K562 (cell line): Measurements from ENCODE around the gene VAMP8. TPM values are rescaled to one million over a fixed set of nuclear protein-coding genes. Genes with fewer than 3 reads are reported as not detected.

Experiments
- CREBBP ChIP-seq: IDR thresholded peaks from one replicate; pipeline ENCODE4 v1.6.1; 2012; ENCODE audit warnings: low read depth, mild to moderate bottlenecking, control low read depth, inconsistent platforms, low read length
- CREM ChIP-seq: IDR thresholded peaks from 2 replicates; pipeline ENCODE4 v1.6.1; 2014; ENCODE audit warnings: antibody characterized with exemption, low read depth
- ETV6 ChIP-seq, 3 experiments: fragments of 150-350 bp in 1 of 3; sonication (generic) in 1 of 3; formaldehyde crosslinking in 1 of 3; IDR thresholded peaks; 2 replicates each; pipeline versions ENCODE4 v1.6.1 to v1.8.0; 2014 to 2022; ENCODE audit warnings: borderline replicate concordance in 2 of 3, low read depth in 2 of 3, antibody characterized with exemption in 1 of 3, low read length in 1 of 3, mild to moderate bottlenecking in 1 of 3, missing genetic modification reagents in 1 of 3
- HNRNPL ChIP-seq: fragments of 200-400 bp; formaldehyde crosslinking; IDR thresholded peaks from 2 replicates; pipeline ENCODE4 v1.6.1; 2017; ENCODE audit warnings: low read depth, mild to moderate bottlenecking, low read length
- IFI16 ChIP-seq: fragments of 250-450 bp; sonication (Bioruptor Pico); IDR thresholded peaks from 2 replicates; pipeline ENCODE4 v2.1.2; 2022; ENCODE audit warnings: mild to moderate bottlenecking, inconsistent platforms
- KLF16 ChIP-seq: IDR thresholded peaks from 2 replicates; pipeline ENCODE4 v1.6.1; 2016; ENCODE audit warnings: antibody characterized with exemption
- NCOA4 ChIP-seq: fragments of 450-650 bp; IDR thresholded peaks from 2 replicates; pipeline ENCODE4 v1.6.1; 2018; ENCODE audit warnings: mild to moderate bottlenecking; ENCODE audit not compliant: partially characterized antibody
- NR2F6 ChIP-seq: fragments of 450-650 bp; formaldehyde crosslinking; IDR thresholded peaks from 2 replicates; pipeline ENCODE4 v1.4.0; 2020; ENCODE audit warnings: mild to moderate bottlenecking
- PHTF2 ChIP-seq: fragments of 250-450 bp; sonication (Bioruptor Pico); IDR thresholded peaks from 2 replicates; pipeline ENCODE4 v1.5.0; 2021; ENCODE audit warnings: mild to moderate bottlenecking
- POLR3G ChIP-seq: IDR thresholded peaks from 2 replicates; pipeline ENCODE4 v1.6.1; 2011; ENCODE audit not compliant: insufficient read length, insufficient replicate concordance; ENCODE audit errors: extremely low read depth
- RUNX1 ChIP-seq: sonication (generic); IDR thresholded peaks from 2 replicates; pipeline ENCODE4 v1.6.1; 2016; ENCODE audit warnings: antibody characterized with exemption, low read depth
- SAP30 ChIP-seq: fragments of 200-600 bp; sonication (generic); IDR thresholded peaks from 2 replicates; pipeline ENCODE4 v1.6.1; 2012; ENCODE audit warnings: borderline replicate concordance, low read depth, mild to moderate bottlenecking, moderate library complexity, low read length, control low read depth, inconsistent platforms; ENCODE audit not compliant: insufficient read depth, poor library complexity, severe bottlenecking
- SNIP1 ChIP-seq: fragments of 450-650 bp; IDR thresholded peaks from 2 replicates; pipeline ENCODE4 v1.7.1; 2017; ENCODE audit warnings: low read depth, mild to moderate bottlenecking
- SPI1 ChIP-seq: IDR thresholded peaks from 2 replicates; pipeline ENCODE4 v1.6.1; 2011; ENCODE audit warnings: low read depth, low read length, control low read depth, borderline replicate concordance
- ZFP36 ChIP-seq: fragments of 150-350 bp; IDR thresholded peaks from 2 replicates; pipeline ENCODE4 v1.6.1; 2018; ENCODE audit warnings: low read length, low read depth; ENCODE audit not compliant: partially characterized antibody
- ZNF175 ChIP-seq: fragments of 200-800 bp; sonication (Bioruptor generic); IDR thresholded peaks from 2 replicates; pipeline ENCODE4 v1.6.1; 2016; ENCODE audit warnings: low read depth, mild to moderate bottlenecking, missing genetic modification characterization, missing compliant biosample characterization
- ZNF347 ChIP-seq: fragments of 450-650 bp; formaldehyde crosslinking; IDR thresholded peaks from 2 replicates; pipeline ENCODE4 v1.4.0; 2020; ENCODE audit warnings: low read depth, mild to moderate bottlenecking, moderate library complexity
- polyA plus RNA-seq, 8 experiments: library from polyadenylated mRNA; depleted of rRNA in 4 of 8; stranded (reverse) in 5 of 8; unstranded in 3 of 8; fragments of >200 nt; fragmentation: Nextera tagmentation in 2 of 8; fragmentation: Illumina TruSeq in 1 of 8; extraction: Ambion mirVana in 2 of 8; extraction: Trizol in 1 of 8; gene quantifications; 2 replicates each; pipeline versions ENCODE4 v1.2.1 to v1.2.3, GENCODE V29; 2011 to 2014; ENCODE audit warnings: inconsistent platforms in 1 of 8, missing spikeins in 1 of 8
- total RNA-seq, 7 experiments: library from RNA; depleted of rRNA in 6 of 7; stranded (reverse); fragments of >200 nt in 6 of 7; fragmentation: Illumina TruSeq in 2 of 7; extraction: Trizol in 2 of 7; gene quantifications; 2 replicates each; pipeline versions ENCODE4 v1.2.1 to v1.2.3, GENCODE V29; 2011 to 2021; ENCODE audit warnings: low replicate concordance in 1 of 7
- TF ChIP-seq, protein P1 (sequence below): fragments of 250-450 bp; sonication (Bioruptor Pico); IDR thresholded peaks from 2 replicates; pipeline ENCODE4 v1.4.0; 2020
- TF ChIP-seq, protein P2 (sequence below): fragments of 150-350 bp; conservative IDR thresholded peaks from 2 replicates; pipeline ENCODE4 v1.6.1; 2014; ENCODE audit warnings: low read length

VAMP8 gene
- total and polyA plus RNA-seq, 9 of the 15 experiments (the other 6 are each of a cell fraction or from before 2014, with no cell fraction given): 107 to 571 (median 248) TPM

DNA sequence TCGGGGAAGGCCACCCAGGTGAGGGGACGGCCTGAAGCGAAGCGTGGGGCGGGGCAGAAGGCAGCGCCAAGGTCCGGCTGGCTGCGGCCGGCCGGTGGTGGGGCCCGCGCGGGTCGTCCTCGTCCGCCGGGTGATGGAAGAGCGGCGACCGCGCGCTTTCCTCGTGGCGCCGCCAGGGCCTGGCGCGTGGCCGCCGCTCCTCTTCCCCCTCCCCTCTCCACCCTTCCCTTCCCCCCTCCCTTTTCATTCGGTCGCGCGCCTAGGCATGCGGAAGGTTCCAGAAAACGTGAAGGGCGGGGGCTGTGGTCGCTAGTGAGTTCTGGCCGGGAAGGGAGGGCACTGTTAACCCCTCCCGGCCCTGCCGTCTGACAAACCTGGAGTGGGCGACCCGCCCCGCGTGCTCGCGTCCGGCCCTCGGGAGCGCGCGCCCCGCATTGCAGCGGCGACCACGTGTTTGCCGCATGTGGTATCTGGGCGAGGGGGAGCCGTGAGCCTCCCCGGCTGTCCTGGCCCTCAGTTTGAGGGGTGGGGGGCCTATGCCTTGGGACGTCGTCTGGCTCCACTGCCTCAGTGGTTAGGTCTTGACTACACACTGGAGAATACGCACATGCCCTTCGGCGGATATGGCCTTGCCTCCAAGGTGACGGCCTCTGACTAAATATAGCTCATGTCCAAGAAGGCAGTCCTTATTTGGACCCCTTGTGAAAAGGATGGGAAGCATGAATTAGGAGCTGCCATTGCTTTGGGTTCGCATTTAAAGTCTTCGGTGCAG lies 37.8 kb upstream of the VAMP8 start (continued):
- TF ChIP-seq ETV6 (IDR thresholded peaks at IDR 0.05; ENCODE audit: borderline replicate concordance in 1 of 2, low read depth in 2 of 2, low read length in 1 of 2) (no peak), ETV6 (CRISPR knock-in tag; IDR thresholded peaks at IDR 0.05; ENCODE audit: borderline replicate concordance) (no peak), PHTF2 (peak; percentile 81; the same call in 1 of the 2 replicates), SPI1 (no peak), SAP30 (peak; percentile 89), IFI16 (CRISPR knock-in tag) (no peak), NCOA4 (no peak), NR2F6 (no peak), ZFP36 (no peak), ZNF175 (CRISPR knock-in tag) (no peak), CREBBP (no peak), RUNX1 (no peak), POLR3G (no peak), CREM (no peak), ZNF347 (CRISPR knock-in tag) (no peak), SNIP1 (no peak), KLF16 (no peak), HNRNPL (peak; percentile 85)
- TF ChIP-seq, protein P1, sequence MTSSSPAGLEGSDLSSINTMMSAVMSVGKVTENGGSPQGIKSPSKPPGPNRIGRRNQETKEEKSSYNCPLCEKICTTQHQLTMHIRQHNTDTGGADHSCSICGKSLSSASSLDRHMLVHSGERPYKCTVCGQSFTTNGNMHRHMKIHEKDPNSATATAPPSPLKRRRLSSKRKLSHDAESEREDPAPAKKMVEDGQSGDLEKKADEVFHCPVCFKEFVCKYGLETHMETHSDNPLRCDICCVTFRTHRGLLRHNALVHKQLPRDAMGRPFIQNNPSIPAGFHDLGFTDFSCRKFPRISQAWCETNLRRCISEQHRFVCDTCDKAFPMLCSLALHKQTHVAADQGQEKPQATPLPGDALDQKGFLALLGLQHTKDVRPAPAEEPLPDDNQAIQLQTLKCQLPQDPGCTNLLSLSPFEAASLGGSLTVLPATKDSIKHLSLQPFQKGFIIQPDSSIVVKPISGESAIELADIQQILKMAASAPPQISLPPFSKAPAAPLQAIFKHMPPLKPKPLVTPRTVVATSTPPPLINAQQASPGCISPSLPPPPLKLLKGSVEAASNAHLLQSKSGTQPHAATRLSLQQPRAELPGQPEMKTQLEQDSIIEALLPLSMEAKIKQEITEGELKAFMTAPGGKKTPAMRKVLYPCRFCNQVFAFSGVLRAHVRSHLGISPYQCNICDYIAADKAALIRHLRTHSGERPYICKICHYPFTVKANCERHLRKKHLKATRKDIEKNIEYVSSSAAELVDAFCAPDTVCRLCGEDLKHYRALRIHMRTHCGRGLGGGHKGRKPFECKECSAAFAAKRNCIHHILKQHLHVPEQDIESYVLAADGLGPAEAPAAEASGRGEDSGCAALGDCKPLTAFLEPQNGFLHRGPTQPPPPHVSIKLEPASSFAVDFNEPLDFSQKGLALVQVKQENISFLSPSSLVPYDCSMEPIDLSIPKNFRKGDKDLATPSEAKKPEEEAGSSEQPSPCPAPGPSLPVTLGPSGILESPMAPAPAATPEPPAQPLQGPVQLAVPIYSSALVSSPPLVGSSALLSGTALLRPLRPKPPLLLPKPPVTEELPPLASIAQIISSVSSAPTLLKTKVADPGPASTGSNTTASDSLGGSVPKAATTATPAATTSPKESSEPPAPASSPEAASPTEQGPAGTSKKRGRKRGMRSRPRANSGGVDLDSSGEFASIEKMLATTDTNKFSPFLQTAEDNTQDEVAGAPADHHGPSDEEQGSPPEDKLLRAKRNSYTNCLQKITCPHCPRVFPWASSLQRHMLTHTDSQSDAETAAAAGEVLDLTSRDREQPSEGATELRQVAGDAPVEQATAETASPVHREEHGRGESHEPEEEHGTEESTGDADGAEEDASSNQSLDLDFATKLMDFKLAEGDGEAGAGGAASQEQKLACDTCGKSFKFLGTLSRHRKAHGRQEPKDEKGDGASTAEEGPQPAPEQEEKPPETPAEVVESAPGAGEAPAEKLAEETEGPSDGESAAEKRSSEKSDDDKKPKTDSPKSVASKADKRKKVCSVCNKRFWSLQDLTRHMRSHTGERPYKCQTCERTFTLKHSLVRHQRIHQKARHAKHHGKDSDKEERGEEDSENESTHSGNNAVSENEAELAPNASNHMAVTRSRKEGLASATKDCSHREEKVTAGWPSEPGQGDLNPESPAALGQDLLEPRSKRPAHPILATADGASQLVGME (CRISPR knock-in tag): no peak
- TF ChIP-seq, protein P2, sequence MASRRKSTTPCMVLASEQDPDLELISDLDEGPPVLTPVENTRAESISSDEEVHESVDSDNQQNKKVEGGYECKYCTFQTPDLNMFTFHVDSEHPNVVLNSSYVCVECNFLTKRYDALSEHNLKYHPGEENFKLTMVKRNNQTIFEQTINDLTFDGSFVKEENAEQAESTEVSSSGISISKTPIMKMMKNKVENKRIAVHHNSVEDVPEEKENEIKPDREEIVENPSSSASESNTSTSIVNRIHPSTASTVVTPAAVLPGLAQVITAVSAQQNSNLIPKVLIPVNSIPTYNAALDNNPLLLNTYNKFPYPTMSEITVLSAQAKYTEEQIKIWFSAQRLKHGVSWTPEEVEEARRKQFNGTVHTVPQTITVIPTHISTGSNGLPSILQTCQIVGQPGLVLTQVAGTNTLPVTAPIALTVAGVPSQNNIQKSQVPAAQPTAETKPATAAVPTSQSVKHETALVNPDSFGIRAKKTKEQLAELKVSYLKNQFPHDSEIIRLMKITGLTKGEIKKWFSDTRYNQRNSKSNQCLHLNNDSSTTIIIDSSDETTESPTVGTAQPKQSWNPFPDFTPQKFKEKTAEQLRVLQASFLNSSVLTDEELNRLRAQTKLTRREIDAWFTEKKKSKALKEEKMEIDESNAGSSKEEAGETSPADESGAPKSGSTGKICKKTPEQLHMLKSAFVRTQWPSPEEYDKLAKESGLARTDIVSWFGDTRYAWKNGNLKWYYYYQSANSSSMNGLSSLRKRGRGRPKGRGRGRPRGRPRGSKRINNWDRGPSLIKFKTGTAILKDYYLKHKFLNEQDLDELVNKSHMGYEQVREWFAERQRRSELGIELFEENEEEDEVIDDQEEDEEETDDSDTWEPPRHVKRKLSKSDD: no peak
